Mesendoderm (in vitro differentiated cells): Measurements from ENCODE around the gene BRF1.

Source experiments
- DNase-seq: peaks from one replicate; pipeline ENCODE4 v3.0.0; 2013
- H2AK5ac ChIP-seq: 2 replicates; pipeline ENCODE4 v1.6.1; 2013; ENCODE audit warnings: low read length, inconsistent platforms
- H2BK120ac ChIP-seq: 2 replicates; pipeline ENCODE4 v1.6.1; 2013; ENCODE audit warnings: low read depth, mild to moderate bottlenecking, low read length, moderate library complexity, mixed read lengths
- H2BK15ac ChIP-seq: replicated peaks from 2 replicates; pipeline ENCODE4 v1.6.1; 2013; ENCODE audit warnings: low read depth, mild to moderate bottlenecking, moderate library complexity
- H2BK5ac ChIP-seq: 2 replicates; pipeline ENCODE4 v1.6.1; 2013; ENCODE audit warnings: low read length, inconsistent platforms
- H3K18ac ChIP-seq: 2 replicates; pipeline ENCODE4 v1.6.1; 2013; ENCODE audit warnings: mild to moderate bottlenecking, low read length, mixed read lengths
- H3K23ac ChIP-seq: one replicate; pipeline ENCODE4 v1.6.1; 2013; ENCODE audit warnings: low read length
- H3K27ac ChIP-seq: 2 replicates; pipeline ENCODE4 v1.5.1; 2013; ENCODE audit warnings: low read depth, mild to moderate bottlenecking, inconsistent platforms, low read length, moderate library complexity
- H3K27me3 ChIP-seq: 2 replicates; pipeline ENCODE4 v1.6.1; 2013; ENCODE audit warnings: low read length, control low read depth, mild to moderate bottlenecking, inconsistent platforms; ENCODE audit not compliant: insufficient read depth, poor library complexity
- H3K36me3 ChIP-seq: 2 replicates; pipeline ENCODE4 v1.6.1; 2013; ENCODE audit warnings: low read length, inconsistent platforms; ENCODE audit not compliant: control insufficient read depth, insufficient read depth
- H3K4ac ChIP-seq: one replicate; pipeline ENCODE4 v1.6.1; 2013; ENCODE audit warnings: low read depth, mild to moderate bottlenecking, low read length, moderate library complexity
- H3K4me1 ChIP-seq: 2 replicates; pipeline ENCODE4 v1.6.1; 2013; ENCODE audit warnings: low read depth, low read length, inconsistent platforms; ENCODE audit not compliant: control insufficient read depth
- H3K4me2 ChIP-seq: 2 replicates; pipeline ENCODE4 v1.6.1; 2013; ENCODE audit warnings: low read length
- H3K4me3 ChIP-seq: 2 replicates; pipeline ENCODE4 v1.5.1; 2013; ENCODE audit warnings: mild to moderate bottlenecking, low read length
- H3K56ac ChIP-seq: one replicate; pipeline ENCODE4 v1.6.1; 2013; ENCODE audit warnings: low read length
- H3K79me1 ChIP-seq: 2 replicates; pipeline ENCODE4 v1.6.1; 2013; ENCODE audit warnings: low read length, inconsistent platforms
- H3K79me2 ChIP-seq: 2 replicates; pipeline ENCODE4 v1.6.1; 2013; ENCODE audit warnings: mild to moderate bottlenecking, low read length; ENCODE audit not compliant: control insufficient read depth, insufficient read depth
- H3K9ac ChIP-seq: 2 replicates; pipeline ENCODE4 v1.6.1; 2013; ENCODE audit warnings: low read length, inconsistent platforms
- H4K5ac ChIP-seq: one replicate; pipeline ENCODE4 v1.6.1; 2013; ENCODE audit warnings: low read length
- H4K8ac ChIP-seq: one replicate; pipeline ENCODE4 v1.6.1; 2013; ENCODE audit warnings: low read depth, mild to moderate bottlenecking, control low read depth, low read length, moderate library complexity
- WGBS: extraction: QIAGEN DNeasy Blood & Tissue Kit; methylation state at CpG from one replicate; pipeline ENCODE4 v1.1.7; 2013; ENCODE audit warnings: low lambda C conversion rate, missing lambda C conversion rate; ENCODE audit not compliant: insufficient coverage; ENCODE audit errors: extremely low coverage; 5-methylcytosine and 5-hydroxymethylcytosine counted together

BRF1 gene

GRCh38 chr14:105333613-105334364 is 33.0 kb upstream of the BRF1 start:
- H4K5ac ChIP-seq: no peak overlapping the region
- no peak overlapping the region for H3K18ac ChIP-seq
- no peak overlapping the region for H3K27ac ChIP-seq
- no peak overlapping the region for H2BK15ac ChIP-seq
- no peak overlapping the region for H4K8ac ChIP-seq
- WGBS: no CpG with 5 or more reads among the region's 18 CpGs
- H3K79me2 ChIP-seq: peaks cover 2% of the 10 kb centered on the region
- peaks cover 13% of the 10 kb centered on the region for H3K79me1 ChIP-seq
- no peak overlapping the region for H3K4ac ChIP-seq
- DNase-seq: no peak
- no peak overlapping the region for H2BK5ac ChIP-seq
- no peak overlapping the region for H2AK5ac ChIP-seq
- H3K23ac ChIP-seq: no peak overlapping the region
- no peak overlapping the region for H2BK120ac ChIP-seq
- H3K4me2 ChIP-seq: no peak overlapping the region
- H3K4me1 ChIP-seq: peaks cover 2% of the 10 kb centered on the region
- no peaks in the 10 kb centered on the region for H3K36me3 ChIP-seq
- no peaks in the 10 kb centered on the region for H3K27me3 ChIP-seq
- no peak overlapping the region for H3K9ac ChIP-seq
- no peak overlapping the region for H3K4me3 ChIP-seq
- no peak overlapping the region for H3K56ac ChIP-seq

GRCh38 chr14:105333020-105333490 is 32.3 kb upstream of the BRF1 start:
- Histone ChIP-seq H4K5ac (no peak overlapping the region), H3K79me1 (peaks cover 16% of the 10 kb centered on the region), H2BK15ac (no peak overlapping the region), H3K9ac (no peak overlapping the region), H2AK5ac (no peak overlapping the region), H3K79me2 (peaks cover 2% of the 10 kb centered on the region), H3K18ac (no peak overlapping the region), H3K23ac (no peak overlapping the region), H3K4me3 (no peak overlapping the region), H4K8ac (no peak overlapping the region), H3K4me2 (no peak overlapping the region), H2BK120ac (no peak overlapping the region), H3K36me3 (no peaks in the 10 kb centered on the region), H3K4me1 (peaks cover 2% of the 10 kb centered on the region), H3K27me3 (no peaks in the 10 kb centered on the region), H3K56ac (no peak overlapping the region), H3K27ac (no peak overlapping the region), H3K4ac (no peak overlapping the region), H2BK5ac (no peak overlapping the region)
- WGBS: no CpG with 5 or more reads among the region's 15 CpGs
- no peak for DNase-seq

- no CpG with 5 or more reads among the region's 11 CpGs for WGBS
- Histone ChIP-seq H4K8ac (no peak overlapping the region), H3K36me3 (no peaks in the 10 kb centered on the region), H3K9ac (no peak overlapping the region), H3K56ac (no peak overlapping the region), H3K23ac (no peak overlapping the region), H3K4me3 (no peak overlapping the region), H3K79me1 (peaks cover 16% of the 10 kb centered on the region), H3K27ac (no peak overlapping the region), H2AK5ac (no peak overlapping the region), H2BK5ac (no peak overlapping the region), H3K27me3 (no peaks in the 10 kb centered on the region), H3K4me2 (no peak overlapping the region), H3K18ac (no peak overlapping the region), H3K4me1 (peaks cover 2% of the 10 kb centered on the region), H3K4ac (no peak overlapping the region), H4K5ac (no peak overlapping the region), H3K79me2 (peaks cover 2% of the 10 kb centered on the region), H2BK15ac (no peak overlapping the region), H2BK120ac (no peak overlapping the region)
- DNase-seq: no peak
Measured at GRCh38 chr14:105332350-105332874, 31.6 kb upstream of the BRF1 start.

- Histone ChIP-seq H3K4me2 (no peak overlapping the region), H4K8ac (no peak overlapping the region), H3K9ac (no peak overlapping the region), H3K27ac (no peak overlapping the region), H4K5ac (no peak overlapping the region), H3K79me1 (peaks cover 20% of the 10 kb centered on the region), H3K4ac (no peak overlapping the region), H3K36me3 (no peaks in the 10 kb centered on the region), H3K79me2 (peaks cover 2% of the 10 kb centered on the region), H3K4me3 (no peak overlapping the region), H2AK5ac (no peak overlapping the region), H2BK5ac (no peak overlapping the region), H3K23ac (no peak overlapping the region), H2BK15ac (no peak overlapping the region), H3K27me3 (no peaks in the 10 kb centered on the region), H3K18ac (no peak overlapping the region), H3K4me1 (peaks cover 7% of the 10 kb centered on the region), H3K56ac (no peak overlapping the region), H2BK120ac (no peak overlapping the region)
- no peak for DNase-seq
- no CpG with 5 or more reads among the region's 8 CpGs for WGBS
Measured at GRCh38 chr14:105331575-105332349, 31.0 kb upstream of the BRF1 start.

GRCh38 chr14:105330491-105330895 is 29.7 kb upstream of the BRF1 start:
- no CpG with 5 or more reads among the region's 13 CpGs for WGBS
- Histone ChIP-seq H2BK120ac (no peak overlapping the region), H3K79me1 (peaks cover 22% of the 10 kb centered on the region), H3K36me3 (no peaks in the 10 kb centered on the region), H4K8ac (no peak overlapping the region), H2BK15ac (no peak overlapping the region), H2BK5ac (no peak overlapping the region), H3K23ac (no peak overlapping the region), H3K18ac (no peak overlapping the region), H3K4me3 (no peak overlapping the region), H3K27me3 (no peaks in the 10 kb centered on the region), H3K4me2 (no peak overlapping the region), H2AK5ac (no peak overlapping the region), H3K9ac (no peak overlapping the region), H3K27ac (no peak overlapping the region), H3K79me2 (peaks cover 4% of the 10 kb centered on the region), H3K4me1 (peaks cover 7% of the 10 kb centered on the region), H3K56ac (no peak overlapping the region), H3K4ac (no peak overlapping the region), H4K5ac (no peak overlapping the region)
- DNase-seq: no peak
